GM12878 (cell line): Measurements from ENCODE around the gene ATP13A1. TPM values are rescaled to one million over a fixed set of nuclear protein-coding genes. Genes with fewer than 3 reads are reported as not detected.

Source experiments
- ATAC-seq: fragments of 200-7000 bp; cut with Tn5 transposase; 3 replicates; pipeline ENCODE4 v1.9.1; 2020; ENCODE audit warnings: mild to moderate bottlenecking, moderate library complexity
- BruUV-seq: library from RNA; stranded (reverse); fragments of 400-500 nt; replicated peaks from 2 replicates; lab custom pipeline; 2021; lab: Mats Ljungman, UMichigan
- CTCF ChIA-PET: fragments of 300-600 bp; sonication (Branson Sonifier 250); formaldehyde crosslinking; extraction: SDS; loops from one replicate; lab custom pipeline; 2021; ENCODE audit warnings: inconsistent platforms; lab: Yijun Ruan, JAX
- POLR2A ChIA-PET: fragments of 350-600 bp; formaldehyde crosslinking; extraction: SDS; loops from one replicate; lab custom pipeline; 2021; ENCODE audit warnings: inconsistent platforms; lab: Charles Lee
- RAD21 ChIA-PET: fragments of 300-600 bp; sonication (Branson Sonifier 250); formaldehyde crosslinking; loops from one replicate; lab custom pipeline; 2023; ENCODE audit warnings: antibody characterized with exemption; ENCODE audit not compliant: unreplicated experiment; lab: Charles Lee
- SMC1A ChIA-PET: fragments of 300-600 bp; sonication (Branson Sonifier 250); formaldehyde crosslinking; loops from one replicate; lab custom pipeline; 2023; ENCODE audit not compliant: unreplicated experiment, uncharacterized antibody; lab: Charles Lee
- DNase-seq: peaks from one replicate; pipeline ENCODE4 v3.0.0-alpha.2; 2011; ENCODE audit warnings: low read depth, low spot score
- FAIRE-seq: peaks from 3 replicates; lab custom pipeline; 2011; peaks lifted over from hg19 to GRCh38; lab: Jason Lieb, UNC
- H2AFZ ChIP-seq: 2 replicates; pipeline ENCODE4 v1.6.0; 2011; ENCODE audit warnings: low read depth, low read length, control low read depth; ENCODE audit not compliant: control insufficient read depth
- H3K27ac ChIP-seq: 2 replicates; pipeline ENCODE4 v1.5.1; 2011; ENCODE audit warnings: control low read depth; ENCODE audit not compliant: control insufficient read depth, insufficient read depth
- H3K27me3 ChIP-seq, 2 experiments: replicated peaks in 1 of 2; 2 replicates each; pipeline versions ENCODE4 v1.6.0 to v1.6.1; 2011; ENCODE audit warnings: low read length in 1 of 2; ENCODE audit not compliant: control insufficient read depth in 2 of 2, insufficient read depth in 2 of 2
- H3K36me3 ChIP-seq, 2 experiments: 2 replicates each; pipeline ENCODE4 v1.5.1; 2011; ENCODE audit warnings: low read length in 1 of 2; ENCODE audit not compliant: control insufficient read depth in 2 of 2, insufficient read depth in 2 of 2
- H3K4me1 ChIP-seq: 2 replicates; pipeline ENCODE4 v1.6.1; 2011; ENCODE audit warnings: mild to moderate bottlenecking, low read length, moderate library complexity, mixed read lengths; ENCODE audit not compliant: control insufficient read depth, insufficient read depth
- H3K4me2 ChIP-seq: 2 replicates; pipeline ENCODE4 v1.6.0; 2011; ENCODE audit warnings: control low read depth; ENCODE audit not compliant: control insufficient read depth, insufficient read depth
- H3K4me3 ChIP-seq: fragments of 200-600 bp; sonication (generic); 2 replicates; pipeline ENCODE4 v1.5.1; 2016
- H3K79me2 ChIP-seq: 2 replicates; pipeline ENCODE4 v1.6.0; 2011; ENCODE audit warnings: low read length; ENCODE audit not compliant: control insufficient read depth, insufficient read depth
- H3K9ac ChIP-seq: 2 replicates; pipeline ENCODE4 v1.8.0; 2011; ENCODE audit warnings: low read length, control low read depth, mixed read lengths; ENCODE audit not compliant: control insufficient read depth, insufficient read depth
- H3K9me3 ChIP-seq: replicated peaks from 3 replicates; pipeline ENCODE4 v1.5.1; 2011; ENCODE audit warnings: mild to moderate bottlenecking, low read length; ENCODE audit not compliant: control insufficient read depth, insufficient read depth
- H4K20me1 ChIP-seq: 2 replicates; pipeline ENCODE4 v1.6.0; 2011; ENCODE audit not compliant: control insufficient read depth, insufficient read depth
- CHD2 ChIP-seq: IDR thresholded peaks from 2 replicates; pipeline ENCODE4 v1.6.1; 2011; ENCODE audit warnings: low read depth, low read length, improper control_type of control experiment, borderline replicate concordance
- CUX1 ChIP-seq: IDR thresholded peaks from 2 replicates; pipeline ENCODE4 v1.6.1; 2012; ENCODE audit warnings: improper control_type of control experiment, low read depth, low read length; ENCODE audit not compliant: insufficient replicate concordance
- ETV6 ChIP-seq, 2 experiments: fragments of 450-650 bp in 1 of 2; IDR thresholded peaks in 1 of 2; conservative IDR thresholded peaks in 1 of 2; 2 replicates each; pipeline ENCODE4 v1.6.1; 2014; ENCODE audit warnings: antibody characterized with exemption in 1 of 2, borderline replicate concordance in 1 of 2, low read depth in 1 of 2, mild to moderate bottlenecking in 1 of 2, moderate library complexity in 1 of 2
- JUNB ChIP-seq: IDR thresholded peaks from 2 replicates; pipeline ENCODE4 v1.6.1; 2016; ENCODE audit warnings: antibody characterized with exemption, mild to moderate bottlenecking
- JUND ChIP-seq: IDR thresholded peaks from 2 replicates; pipeline ENCODE4 v1.6.1; 2012; ENCODE audit warnings: low read depth, mild to moderate bottlenecking, low read length, improper control_type of control experiment, moderate library complexity
- KAT2A ChIP-seq: conservative IDR thresholded peaks from 2 replicates; pipeline ENCODE4 v1.6.1; 2011; ENCODE audit warnings: low read depth, low read length; ENCODE audit not compliant: control insufficient read depth
- NFYB ChIP-seq: IDR thresholded peaks from 2 replicates; pipeline ENCODE4 v1.6.1; 2011; ENCODE audit warnings: low read depth, mild to moderate bottlenecking, low read length, improper control_type of control experiment, moderate library complexity; ENCODE audit not compliant: insufficient read depth
- STAT3 ChIP-seq: IDR thresholded peaks from 2 replicates; pipeline ENCODE4 v1.6.1; 2011; ENCODE audit warnings: low read depth, low read length, improper control_type of control experiment
- ZBTB4 ChIP-seq: fragments of 450-650 bp; formaldehyde crosslinking; IDR thresholded peaks from 2 replicates; pipeline ENCODE4 v1.4.0; 2022; ENCODE audit warnings: mild to moderate bottlenecking, moderate library complexity
- ZNF592 ChIP-seq: fragments of 450-650 bp; IDR thresholded peaks from 2 replicates; pipeline ENCODE4 v1.6.1; 2017; ENCODE audit warnings: mild to moderate bottlenecking, moderate library complexity
- WGBS: methylation state at CpG from one replicate; pipeline ENCODE4 v1.1.6; 2016; ENCODE audit warnings: low lambda C conversion rate; ENCODE audit not compliant: insufficient replicate concordance, insufficient coverage; ENCODE audit errors: missing lambda C conversion rate; 5-methylcytosine and 5-hydroxymethylcytosine counted together
- in situ Hi-C: fragments of 300-500 bp; cut with MboI; formaldehyde crosslinking; loops from 9 replicates; pipeline ENCODE4 v1.14.3; 2018; ENCODE audit warnings: mixed read lengths
- intact Hi-C: fragments of 100-400 bp; cut with micrococcal nuclease; formaldehyde crosslinking; loops from one replicate; pipeline ENCODE4 v1.14.2; 2022; ENCODE audit not compliant: unreplicated experiment
- polyA plus RNA-seq, 11 experiments: library from polyadenylated mRNA; depleted of rRNA in 4 of 11; unstranded in 6 of 11; stranded (reverse) in 5 of 11; fragments of >200 nt; fragmentation: Nextera tagmentation in 4 of 11; fragmentation: Illumina TruSeq in 1 of 11; extraction: Ambion mirVana in 4 of 11; extraction: Trizol in 1 of 11; gene quantifications; 1 replicate in 1 of 11; 2 replicates in 10 of 11; pipeline versions ENCODE4 v1.2.1 to v1.2.3, GENCODE V29; 2011 to 2016; ENCODE audit warnings: inconsistent platforms in 2 of 11, missing spikeins in 2 of 11, low read depth in 1 of 11
- total RNA-seq, 4 experiments: library from RNA; depleted of rRNA in 3 of 4; stranded (reverse); fragments of >200 nt in 3 of 4; fragmentation: Illumina TruSeq in 1 of 4; extraction: Trizol in 1 of 4; gene quantifications; 2 replicates each; pipeline versions ENCODE4 v1.2.1 to v1.2.3, GENCODE V29; 2013 to 2021

Gene ATP13A1
- total and polyA plus RNA-seq, 10 of the 15 experiments (the other 5 are each of a cell fraction or from before 2014, with no cell fraction given), result 0.37 to 91.0 (median 29.8) TPM

GRCh38 chr19:19606021-19606420, 57.5 kb downstream of the ATP13A1 start:
- ATAC-seq, result peak; percentile 64
- Histone ChIP-seq H2AFZ (no peak overlapping the region), H3K4me3 (no peak overlapping the region), H3K9me3 (no peaks in the 10 kb centered on the region), H3K27ac (peak overlapping the region; percentile 35; the same call in 1 of the 2 replicates), H3K79me2 (peaks cover 1% of the 10 kb centered on the region), H3K4me2 (no peak overlapping the region), H3K36me3 (peaks cover 0 to 3% of the 10 kb centered on the region in 2 experiments; a peak in 2 of 4 replicates), H3K27me3 (no peaks in the 10 kb centered on the region), H3K4me1 (peaks cover 14% of the 10 kb centered on the region), H4K20me1 (no peaks in the 10 kb centered on the region), H3K9ac (no peak overlapping the region)
- in situ Hi-C loops (no loop called here), intact Hi-C loops (no loop called here)
- ChIA-PET CTCF (interaction anchor here (1.2 to 2.2 kb wide), 5 partner anchors 8 to 74 kb away, joined by 3 to 7 read pairs (median 4); no protein-coding TSS in a partner anchor), POLR2A (interaction anchor here (0.6 to 1.5 kb wide), 6 partner anchors 7 to 768 kb away, joined by 3 to 5 read pairs (median 4); no protein-coding TSS in a partner anchor), RAD21 (interaction anchor here (0.8 to 1.8 kb wide), 3 partner anchors 11 to 74 kb away, joined by 3 to 5 read pairs (median 4); no protein-coding TSS in a partner anchor), SMC1A (interaction anchor here (0.7 to 2.0 kb wide), 2 partner anchors 15 to 74 kb away, joined by 4 to 5 read pairs; no protein-coding TSS in a partner anchor)
- WGBS, result 69% methylated on average over 1 of the region's 1 CpG
- no TSS peak for BruUV-seq
- no peak for FAIRE-seq
- DNase-seq, result no peak
- no peak for TF ChIP-seq ZBTB4
- peak in 1 of 2 experiments; percentile 28; a peak in 1 of 4 replicates for TF ChIP-seq ETV6 (conservative IDR thresholded peaks at IDR 0.05 in 1 of 2, IDR thresholded peaks at IDR 0.05 in 1 of 2; ENCODE audit: borderline replicate concordance in 1 of 2, low read depth in 1 of 2)
- TF ChIP-seq CUX1, result no peak
- no peak for TF ChIP-seq STAT3
- TF ChIP-seq ZNF592, result no peak
- TF ChIP-seq JUNB, result peak; percentile 44; the same call in 1 of the 2 replicates
- no peak for TF ChIP-seq KAT2A
- no peak for TF ChIP-seq NFYB
- no peak for TF ChIP-seq JUND
- no peak for TF ChIP-seq CHD2
